GM18868 (cell line): ENCODE results near the gene USP49.

Source experiments
- ATAC-seq: cut with Tn5 transposase; IDR thresholded peaks from one replicate; pipeline ENCODE4 v1.9.1; 2021; ENCODE audit warnings: mild to moderate bottlenecking, moderate library complexity; ENCODE audit not compliant: unreplicated experiment

The USP49 gene

DNA sequence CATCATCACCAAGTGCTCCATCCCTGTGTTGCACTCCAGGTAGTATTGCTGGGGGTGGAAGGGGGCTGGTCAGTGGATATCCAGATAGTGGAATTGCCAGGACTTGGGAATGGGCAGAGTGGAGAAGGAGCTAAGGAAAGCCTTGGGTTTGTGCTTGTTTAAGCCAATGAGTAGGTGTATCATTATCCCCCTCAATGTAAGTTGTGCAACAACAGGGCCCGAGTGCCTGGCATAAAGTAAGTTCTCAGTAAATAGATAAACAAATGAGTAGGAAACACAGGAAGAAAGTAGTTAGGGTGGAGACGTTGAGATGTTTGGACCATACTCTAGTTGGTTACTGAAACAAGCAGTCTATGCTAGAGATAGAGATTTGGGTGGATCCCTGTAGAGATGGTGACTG, 36.6 kb upstream of the USP49 start:
- ATAC-seq = no peak

- ATAC-seq = no peak
These were observed 34.7 kb upstream of the USP49 start for GRCh38 chr6:41929924-41930323.

DNA sequence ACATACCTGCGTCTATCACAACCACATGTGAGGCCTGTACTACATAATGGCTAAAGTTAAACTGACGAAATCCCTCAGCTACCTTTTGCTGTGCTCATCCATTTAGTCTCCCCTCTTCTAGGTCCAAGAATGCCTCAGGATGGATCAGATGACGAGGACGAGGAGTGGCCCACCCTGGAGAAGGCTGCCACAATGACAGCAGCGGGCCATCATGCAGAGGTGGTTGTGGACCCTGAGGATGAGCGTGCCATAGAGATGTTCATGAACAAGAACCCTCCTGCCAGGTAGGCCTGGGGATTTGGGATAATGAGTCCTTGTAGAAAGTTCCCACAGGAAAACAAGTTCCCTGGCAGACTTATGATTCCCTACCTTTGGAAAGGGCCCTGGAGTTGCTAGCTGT, 32.1 kb upstream of the USP49 start:
- ATAC-seq = no peak

- no peak for ATAC-seq
These were observed 27.0 kb upstream of the USP49 start for GRCh38 chr6:41922154-41922553.

DNA sequence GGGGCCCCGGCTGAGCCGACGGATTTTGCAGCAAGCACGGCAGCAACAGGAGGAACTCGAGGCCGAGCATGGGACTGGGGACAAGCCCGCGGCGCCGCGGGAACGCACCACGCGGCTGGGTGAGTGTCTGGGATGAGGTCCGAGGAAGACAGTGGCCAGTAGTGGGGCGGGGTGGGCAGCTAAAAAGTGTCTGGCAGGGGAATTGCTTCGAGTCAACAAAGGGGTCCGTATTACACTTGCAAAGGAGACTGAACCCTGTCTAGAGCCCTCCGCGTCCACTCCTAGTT, 26.5 kb upstream of the USP49 start:
- ATAC-seq = no peak

GRCh38 chr6:41920921-41921711, 25.9 kb upstream of the USP49 start, which contains the start of the genes BYSL and MED20:
TSS of gene BYSL (plus strand) at chr6:41921499. CDS start at chr6:41921563, 64 bp downstream.
TSS of gene MED20 (minus strand) at chr6:41921139. CDS start at chr6:41921018, 121 bp downstream.
- peak; percentile 92 for ATAC-seq

- no peak for ATAC-seq
These were observed 22.4 kb upstream of the USP49 start for GRCh38 chr6:41917528-41917927.

- ATAC-seq = no peak
These were observed 19.8 kb upstream of the USP49 start for GRCh38 chr6:41914869-41915530.

DNA sequence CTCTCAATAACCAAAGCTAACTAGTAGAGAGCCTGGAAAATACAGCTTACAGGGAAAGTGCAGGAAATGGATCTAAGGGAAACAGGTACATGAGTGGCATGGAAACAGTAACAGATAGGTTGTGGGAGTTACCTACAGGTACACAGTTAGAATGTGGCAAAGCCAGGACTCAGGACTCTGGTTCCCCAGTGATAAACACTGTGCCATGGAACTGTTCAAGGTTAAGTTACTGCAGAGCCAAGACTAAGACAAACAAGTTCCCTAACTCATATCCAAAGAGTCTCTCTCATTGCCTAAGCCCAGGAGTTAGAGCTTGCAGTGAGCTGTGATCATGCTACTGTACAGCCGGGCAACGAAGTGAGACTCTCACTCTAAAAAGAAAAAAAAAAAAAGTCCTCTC, 19.2 kb upstream of the USP49 start:
- ATAC-seq = no peak

GRCh38 chr6:41909727-41910126, 14.6 kb upstream of the USP49 start:
- no peak for ATAC-seq

DNA sequence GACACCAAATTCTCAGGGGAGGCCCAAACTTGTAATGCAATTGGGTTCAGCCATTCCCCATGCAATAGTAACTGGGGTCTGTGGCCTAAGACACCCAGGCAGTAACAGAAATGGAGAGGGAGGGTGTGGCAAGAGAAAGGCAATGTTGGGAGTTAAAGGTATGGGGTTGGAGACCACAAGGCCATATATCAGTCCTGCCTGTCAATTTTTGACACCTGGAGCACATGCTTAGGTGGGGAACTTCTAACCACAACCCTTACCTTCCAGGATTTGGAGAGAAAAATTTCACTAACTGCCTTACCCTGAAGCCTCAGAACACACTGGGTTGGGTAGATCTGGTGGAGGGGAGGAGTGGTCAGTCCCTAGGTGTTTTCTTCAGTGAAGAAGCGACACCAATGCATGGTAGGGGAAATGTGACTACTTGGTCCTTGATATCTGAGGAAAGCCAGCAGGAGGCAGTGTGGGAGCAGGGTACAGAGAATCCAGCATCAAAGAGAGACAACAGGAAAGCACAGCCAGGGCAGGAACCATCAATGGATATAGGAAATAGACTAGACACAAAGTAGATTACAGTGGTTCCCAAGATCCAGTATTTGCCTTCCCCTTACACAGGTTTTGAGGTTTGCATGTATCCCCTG, 6.8 kb upstream of the USP49 start:
- ATAC-seq = no peak

DNA sequence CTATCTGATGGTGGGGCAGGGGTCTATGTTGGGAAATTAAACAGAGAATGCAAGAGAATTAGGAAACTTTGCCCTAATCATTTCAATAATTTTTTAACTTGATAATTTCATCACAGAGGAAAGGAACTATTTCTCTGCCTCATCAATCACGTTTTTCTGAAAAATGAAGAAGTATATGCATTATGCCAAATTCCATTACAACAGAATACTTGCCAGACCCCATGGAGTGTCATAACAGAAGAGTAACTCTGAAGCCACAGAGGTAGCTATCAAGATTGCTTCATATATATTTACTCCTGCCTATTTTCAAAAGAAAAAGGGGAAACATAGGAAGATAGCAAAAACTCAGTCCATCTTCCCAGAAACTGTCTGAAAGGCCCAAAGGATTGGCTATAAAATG, 5.7 kb upstream of the USP49 start:
- ATAC-seq = no peak

GRCh38 chr6:41896281-41896680, 1.1 kb upstream of the USP49 start:
- ATAC-seq = no peak

DNA sequence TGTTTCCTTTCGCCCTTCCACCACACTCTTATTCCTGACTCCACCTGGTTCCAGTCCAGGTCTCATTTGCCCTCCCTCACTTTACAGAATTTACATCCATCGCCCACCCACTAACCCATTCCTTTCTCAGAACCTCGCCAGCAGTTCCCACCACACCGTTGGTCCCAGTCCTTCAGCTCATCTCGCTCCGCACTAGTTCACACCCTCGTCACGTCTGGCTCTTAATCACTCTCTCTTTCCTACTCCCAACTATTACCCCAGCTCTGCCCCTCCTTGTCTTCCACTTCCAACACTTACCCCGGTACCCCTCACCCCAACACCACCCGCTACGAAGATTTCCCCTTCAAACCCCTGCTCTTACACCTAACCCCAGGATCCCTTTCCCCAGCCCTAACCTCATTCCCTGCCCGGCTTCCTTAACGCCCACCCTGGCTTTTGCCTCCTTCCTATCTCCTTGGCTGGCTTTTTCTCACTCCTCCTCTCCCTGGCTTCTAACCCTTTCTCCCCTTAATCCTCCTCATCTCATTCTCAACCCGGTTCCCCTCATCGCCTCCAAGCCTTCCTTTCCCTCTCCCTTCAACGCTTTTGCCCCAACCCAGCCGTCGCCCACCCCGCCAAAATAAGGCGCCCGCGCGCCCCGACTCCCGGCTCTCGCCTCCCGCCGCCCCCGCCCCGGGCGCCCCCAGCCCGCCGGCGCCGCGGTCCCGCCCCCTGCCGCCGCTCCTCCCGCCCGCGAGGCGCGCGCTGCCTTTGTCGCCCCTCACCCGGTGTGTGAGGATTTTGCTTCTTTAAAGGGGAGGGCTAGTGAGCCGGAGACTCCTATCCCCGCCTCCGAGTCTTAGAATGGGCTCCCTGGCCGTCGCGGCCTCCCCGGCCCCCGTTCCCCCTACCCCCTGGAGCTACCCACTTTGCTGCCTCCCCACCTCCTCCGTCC, 542 bp downstream of the USP49 start:
- peak; percentile 27 for ATAC-seq

DNA sequence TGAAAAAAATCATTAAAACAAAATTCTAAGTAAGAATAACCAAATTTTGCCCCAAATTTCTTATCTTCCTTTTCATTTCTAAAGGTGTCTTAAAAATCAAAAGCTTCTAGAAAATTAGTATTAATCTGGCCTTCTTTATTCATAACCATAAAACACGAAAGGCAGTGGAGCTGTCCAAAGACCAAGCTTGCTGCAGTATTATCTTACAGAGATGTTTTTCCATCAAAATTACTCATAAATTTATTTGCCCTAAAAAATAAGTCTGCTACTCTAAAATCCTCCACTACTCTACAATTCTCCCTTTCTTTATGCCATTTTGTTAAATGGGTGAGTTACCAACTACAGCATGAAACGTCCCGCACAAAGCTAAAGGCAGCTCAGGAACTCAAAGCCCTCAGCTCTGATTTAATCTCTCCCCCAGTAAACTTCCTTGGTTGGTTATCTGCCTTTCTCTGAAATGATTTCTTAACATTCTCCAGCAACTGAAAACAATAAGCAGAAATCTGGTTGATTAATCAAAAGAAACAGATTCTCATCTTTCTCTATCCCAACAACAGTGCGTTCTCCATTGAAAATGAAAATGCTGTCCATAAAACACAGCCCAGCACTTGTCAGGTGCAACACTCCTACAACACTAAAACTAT, 2.1 kb downstream of the USP49 start:
- ATAC-seq = no peak

GRCh38 chr6:41887331-41887751, 7.8 kb downstream of the USP49 start:
- ATAC-seq = no peak

GRCh38 chr6:41885930-41886329, 9.2 kb downstream of the USP49 start:
- no peak for ATAC-seq

DNA sequence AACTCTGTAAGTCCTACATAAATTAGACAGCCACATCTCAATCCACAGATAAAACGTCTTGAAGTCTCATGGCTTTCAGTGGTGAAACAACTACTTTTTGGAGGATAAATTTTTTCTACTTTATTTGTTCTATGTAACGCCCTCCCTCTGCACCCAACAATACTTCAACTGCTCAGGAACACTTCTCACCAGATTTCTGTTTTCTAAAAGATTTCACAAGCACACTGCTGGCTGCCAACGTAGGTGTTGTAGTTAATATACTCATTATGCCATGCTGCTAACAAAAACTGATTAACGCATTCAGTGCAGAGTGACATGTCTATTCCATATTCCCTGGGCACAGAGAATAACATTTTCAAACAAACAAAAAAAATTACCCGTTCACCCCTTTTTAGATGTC, 10.2 kb downstream of the USP49 start:
- ATAC-seq = no peak

GRCh38 chr6:41881506-41881905, 13.7 kb downstream of the USP49 start:
- no peak for ATAC-seq

GRCh38 chr6:41878961-41879405, 16.2 kb downstream of the USP49 start:
- ATAC-seq = no peak
